ENCODE results near the gene USP43.

Gene USP43

DNA sequence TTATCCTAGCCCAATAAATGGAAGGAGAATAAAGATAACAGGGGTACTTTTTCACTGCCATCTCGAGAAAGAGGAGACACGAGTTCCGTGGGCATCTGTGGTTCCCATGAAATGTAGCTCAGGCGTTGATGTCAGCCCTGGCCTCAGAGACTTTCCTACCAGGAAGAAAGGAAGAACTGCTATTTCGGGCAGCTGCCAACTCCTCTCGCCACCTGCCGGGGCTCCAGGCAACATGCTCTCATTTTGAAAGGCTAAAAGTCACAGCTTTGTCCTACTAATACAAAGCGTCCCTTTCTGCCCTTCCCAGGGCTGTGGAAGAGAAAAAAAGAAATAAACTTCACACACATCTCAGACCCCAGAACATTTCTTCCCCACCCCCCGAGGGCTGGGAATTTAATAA is 80.3 kb downstream of the USP43 start:
- DNase-seq (ENCODE audit: low read depth), result no peak
- TF ChIP-seq, protein P1, sequence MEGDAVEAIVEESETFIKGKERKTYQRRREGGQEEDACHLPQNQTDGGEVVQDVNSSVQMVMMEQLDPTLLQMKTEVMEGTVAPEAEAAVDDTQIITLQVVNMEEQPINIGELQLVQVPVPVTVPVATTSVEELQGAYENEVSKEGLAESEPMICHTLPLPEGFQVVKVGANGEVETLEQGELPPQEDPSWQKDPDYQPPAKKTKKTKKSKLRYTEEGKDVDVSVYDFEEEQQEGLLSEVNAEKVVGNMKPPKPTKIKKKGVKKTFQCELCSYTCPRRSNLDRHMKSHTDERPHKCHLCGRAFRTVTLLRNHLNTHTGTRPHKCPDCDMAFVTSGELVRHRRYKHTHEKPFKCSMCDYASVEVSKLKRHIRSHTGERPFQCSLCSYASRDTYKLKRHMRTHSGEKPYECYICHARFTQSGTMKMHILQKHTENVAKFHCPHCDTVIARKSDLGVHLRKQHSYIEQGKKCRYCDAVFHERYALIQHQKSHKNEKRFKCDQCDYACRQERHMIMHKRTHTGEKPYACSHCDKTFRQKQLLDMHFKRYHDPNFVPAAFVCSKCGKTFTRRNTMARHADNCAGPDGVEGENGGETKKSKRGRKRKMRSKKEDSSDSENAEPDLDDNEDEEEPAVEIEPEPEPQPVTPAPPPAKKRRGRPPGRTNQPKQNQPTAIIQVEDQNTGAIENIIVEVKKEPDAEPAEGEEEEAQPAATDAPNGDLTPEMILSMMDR (conservative IDR thresholded peaks at IDR 0.05; ENCODE audit: control insufficient read depth, insufficient read depth, low read depth, low read length), result no peak
- no peak overlapping the region for H3K4me3 ChIP-seq (ENCODE audit: control insufficient read depth, low read depth, low read length)

DNA sequence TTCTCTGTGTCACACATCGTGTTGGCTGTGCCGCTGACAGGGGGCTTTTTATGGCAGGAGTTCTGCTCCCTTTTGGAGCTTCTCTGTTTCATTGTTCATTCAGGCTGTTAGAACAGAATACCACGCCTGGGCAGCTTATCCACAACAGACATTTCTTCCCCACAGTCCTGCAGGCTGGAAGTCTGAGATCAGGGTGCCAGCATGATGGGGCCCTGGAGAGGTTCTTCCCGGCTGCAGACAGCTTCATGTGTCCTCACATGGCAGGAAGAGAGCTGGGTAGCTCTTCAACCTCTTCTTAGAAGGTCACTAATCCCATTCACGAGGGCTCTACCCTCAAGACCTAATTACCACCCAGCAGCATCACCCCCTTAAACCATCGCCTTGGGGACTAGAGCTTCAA is 81.0 kb downstream of the USP43 start:
- TF ChIP-seq, protein P1 (conservative IDR thresholded peaks at IDR 0.05; ENCODE audit: control insufficient read depth, insufficient read depth, low read depth, low read length), result no peak
- DNase-seq (ENCODE audit: low read depth), result no peak

GRCh38 chr17:9728005-9728404 is 82.7 kb downstream of the USP43 start:
- no peak overlapping the region for H3K4me3 ChIP-seq (ENCODE audit: control insufficient read depth, low read depth, low read length)
- DNase-seq (ENCODE audit: low read depth), result no peak
- TF ChIP-seq, protein P1 (conservative IDR thresholded peaks at IDR 0.05; ENCODE audit: control insufficient read depth, insufficient read depth, low read depth, low read length), result no peak

More for the DNA sequence above, 81.0 kb downstream of the USP43 start:
- no peak overlapping the region for H3K4me3 ChIP-seq (ENCODE audit: control insufficient read depth, low read depth, low read length)

GRCh38 chr17:9728564-9728963 is 83.2 kb downstream of the USP43 start:
- no peak for DNase-seq (ENCODE audit: low read depth)

GRCh38 chr17:9729034-9729650 is 83.8 kb downstream of the USP43 start:
- H3K4me3 ChIP-seq (ENCODE audit: control insufficient read depth, low read depth, low read length), result no peak overlapping the region
- TF ChIP-seq, protein P1 (conservative IDR thresholded peaks at IDR 0.05; ENCODE audit: control insufficient read depth, insufficient read depth, low read depth, low read length), result peak; percentile 100
- DNase-seq (ENCODE audit: low read depth), result peak; percentile 60

More at GRCh38 chr17:9728564-9728963, 83.2 kb downstream of the USP43 start:
- no peak overlapping the region for H3K4me3 ChIP-seq (ENCODE audit: control insufficient read depth, low read depth, low read length)
- TF ChIP-seq, protein P1 (conservative IDR thresholded peaks at IDR 0.05; ENCODE audit: control insufficient read depth, insufficient read depth, low read depth, low read length), result no peak

GRCh38 chr17:9729735-9730420 is 84.6 kb downstream of the USP43 start:
- TF ChIP-seq, protein P1 (conservative IDR thresholded peaks at IDR 0.05; ENCODE audit: control insufficient read depth, insufficient read depth, low read depth, low read length), result no peak
- DNase-seq (ENCODE audit: low read depth), result peak; percentile 5
- no peak overlapping the region for H3K4me3 ChIP-seq (ENCODE audit: control insufficient read depth, low read depth, low read length)

All from fibroblast of mammary gland (primary cell).